HCT116 (cell line): Measurements from ENCODE around the gene RNF126. TPM values are rescaled to one million over a fixed set of nuclear protein-coding genes. Genes with fewer than 3 reads are reported as not detected.

ENCODE experiments used
- ATAC-seq: fragments of 200-7000 bp; cut with Tn5 transposase; 2 replicates; pipeline ENCODE4 v1.9.1; 2020; ENCODE audit warnings: mild to moderate bottlenecking, moderate library complexity
- BruUV-seq: library from RNA; stranded (reverse); fragments of 400-500 nt; replicated peaks from 2 replicates; lab custom pipeline; 2021; lab: Mats Ljungman, UMichigan
- CTCF ChIA-PET: fragments of 300-600 bp; sonication (Branson Sonifier 250); formaldehyde crosslinking; loops from one replicate; lab custom pipeline; 2021; ENCODE audit warnings: antibody characterized with exemption; lab: Charles Lee
- POLR2A ChIA-PET: fragments of 300-600, 350-600 bp; sonication (Branson Sonifier 250); formaldehyde crosslinking; loops from one replicate; lab custom pipeline; 2021; ENCODE audit warnings: antibody characterized with exemption; lab: Charles Lee
- RAD21 ChIA-PET, 2 experiments: fragments of 300-600 bp; sonication (Branson Sonifier 250); formaldehyde crosslinking; loops; one replicate each; lab custom pipeline; 2023; ENCODE audit warnings: low total read pairs in 2 of 2; ENCODE audit not compliant: uncharacterized antibody in 2 of 2, unreplicated experiment in 2 of 2, low non-redundant PET in 1 of 2; lab: Charles Lee
- DNase-seq: peaks from one replicate; pipeline ENCODE4 v3.0.0-alpha.2; 2010; ENCODE audit warnings: low read depth, low spot score
- H2AFZ ChIP-seq: fragments of 200-600 bp; shearing (Covaris generic), sonication (generic); 2 replicates; pipeline ENCODE4 v1.6.1; 2017; ENCODE audit warnings: low read depth, mixed run types, mixed read lengths, antibody characterized with exemption, low read length; ENCODE audit not compliant: poor library complexity, severe bottlenecking
- H3K27ac ChIP-seq: 2 replicates; pipeline ENCODE4 v1.5.1; 2012; ENCODE audit warnings: low read depth, low read length
- H3K27me3 ChIP-seq: fragments of 200-600 bp; sonication (generic); 2 replicates; pipeline ENCODE4 v1.6.1; 2016; ENCODE audit warnings: mixed run types, low read length, mixed read lengths; ENCODE audit not compliant: insufficient read depth
- H3K36me3 ChIP-seq, 2 experiments: fragments of 200-500 bp in 1 of 2; fragments of 200-600 bp in 1 of 2; sonication (Bioruptor generic) in 1 of 2; sonication (generic) in 1 of 2; 2 replicates each; pipeline versions ENCODE4 v1.5.1 to v1.6.1; 2014 to 2016; ENCODE audit warnings: low read length in 2 of 2, inconsistent platforms in 1 of 2, mixed read lengths in 1 of 2, mixed run types in 1 of 2; ENCODE audit not compliant: insufficient read depth in 2 of 2, control insufficient read depth in 1 of 2
- H3K4me1 ChIP-seq, 2 experiments: fragments of 200-600 bp in 1 of 2; sonication (generic) in 1 of 2; 2 replicates each; pipeline versions ENCODE4 v1.5.1 to v1.6.1; 2012 to 2017; ENCODE audit warnings: low read length in 2 of 2, inconsistent platforms in 1 of 2, mild to moderate bottlenecking in 1 of 2, mixed read lengths in 1 of 2, mixed run types in 1 of 2, moderate library complexity in 1 of 2; ENCODE audit not compliant: insufficient read depth in 2 of 2, control insufficient read depth in 1 of 2
- H3K4me2 ChIP-seq: fragments of 200-600 bp; sonication (generic); 2 replicates; pipeline ENCODE4 v1.6.1; 2017; ENCODE audit warnings: mixed run types, low read length, mixed read lengths
- H3K4me3 ChIP-seq, 2 experiments: fragments of 200-600 bp in 1 of 2; sonication (generic) in 1 of 2; replicated peaks in 1 of 2; 2 replicates each; pipeline ENCODE4 v1.5.1; 2011 to 2016; ENCODE audit warnings: low read length in 2 of 2, control low read depth in 1 of 2, low read depth in 1 of 2, mild to moderate bottlenecking in 1 of 2, mixed read lengths in 1 of 2, mixed run types in 1 of 2
- H3K79me2 ChIP-seq: fragments of 200-600 bp; sonication (generic); 2 replicates; pipeline ENCODE4 v1.6.1; 2017; ENCODE audit warnings: mild to moderate bottlenecking, mixed run types, low read length, moderate library complexity, mixed read lengths; ENCODE audit not compliant: insufficient read depth
- H3K9ac ChIP-seq: fragments of 200-600 bp; sonication (generic); 2 replicates; pipeline ENCODE4 v1.6.1; 2016; ENCODE audit warnings: low read length, mixed read lengths
- H3K9me2 ChIP-seq: fragments of 200-600 bp; sonication (generic), shearing (Covaris generic); 2 replicates; pipeline ENCODE4 v1.6.1; 2017; ENCODE audit warnings: mixed run types, mild to moderate bottlenecking, moderate library complexity; ENCODE audit not compliant: insufficient read depth
- H3K9me3 ChIP-seq, 2 experiments: fragments of 200-500 bp in 1 of 2; fragments of 200-600 bp in 1 of 2; sonication (Bioruptor generic) in 1 of 2; sonication (generic) in 1 of 2; 2 replicates each; pipeline ENCODE4 v1.6.1; 2014 to 2017; ENCODE audit warnings: low read length in 2 of 2, mixed read lengths in 2 of 2, inconsistent platforms in 1 of 2, low read depth in 1 of 2, mild to moderate bottlenecking in 1 of 2, mixed run types in 1 of 2, moderate library complexity in 1 of 2; ENCODE audit not compliant: control insufficient read depth in 1 of 2, insufficient read depth in 1 of 2
- H4K20me1 ChIP-seq: fragments of 200-600 bp; sonication (generic), shearing (Covaris generic); 2 replicates; pipeline ENCODE4 v1.6.1; 2017; ENCODE audit warnings: mixed run types, mild to moderate bottlenecking, moderate library complexity; ENCODE audit not compliant: insufficient read depth
- CBX3 ChIP-seq: IDR thresholded peaks from 2 replicates; pipeline ENCODE4 v1.6.1; 2012; ENCODE audit warnings: low read depth
- CEBPB ChIP-seq: IDR thresholded peaks from 2 replicates; pipeline ENCODE4 v1.6.1; 2012; ENCODE audit warnings: low read depth
- CTCF ChIP-seq, 3 experiments: fragments of 200-600 bp in 1 of 3; sonication (generic) in 1 of 3; IDR thresholded peaks in 2 of 3; conservative IDR thresholded peaks in 1 of 3; 2 replicates each; pipeline ENCODE4 v1.5.1; 2012 to 2017; ENCODE audit warnings: low read depth in 2 of 3, low read length in 2 of 3, antibody characterized with exemption in 1 of 3, borderline replicate concordance in 1 of 3, control low read depth in 1 of 3, mild to moderate bottlenecking in 1 of 3, mixed read lengths in 1 of 3, mixed run types in 1 of 3, moderate library complexity in 1 of 3; ENCODE audit not compliant: insufficient read depth in 1 of 3
- EGR1 ChIP-seq: IDR thresholded peaks from 2 replicates; pipeline ENCODE4 v1.6.1; 2012; ENCODE audit warnings: low read depth
- ELF1 ChIP-seq: IDR thresholded peaks from 2 replicates; pipeline ENCODE4 v1.6.1; 2012; ENCODE audit warnings: low read depth, borderline replicate concordance
- EZH2 ChIP-seq: fragments of 200-600 bp; sonication (generic); IDR thresholded peaks from 2 replicates; pipeline ENCODE4 v1.6.1; 2017; ENCODE audit warnings: antibody characterized with exemption, mixed run types
- JUND ChIP-seq: IDR thresholded peaks from 2 replicates; pipeline ENCODE4 v1.6.1; 2012
- MAX ChIP-seq: IDR thresholded peaks from 2 replicates; pipeline ENCODE4 v1.6.1; 2012
- POLR2A ChIP-seq: IDR thresholded peaks from 2 replicates; pipeline ENCODE4 v1.7.0; 2011; ENCODE audit warnings: borderline replicate concordance; ENCODE audit not compliant: insufficient read depth, insufficient read length; ENCODE audit errors: extremely low read depth
- POLR2AphosphoS5 ChIP-seq: IDR thresholded peaks from 2 replicates; pipeline ENCODE4 v1.6.1; 2011; ENCODE audit warnings: mild to moderate bottlenecking, low read depth, low read length, moderate library complexity
- RAD21 ChIP-seq: IDR thresholded peaks from 2 replicates; pipeline ENCODE4 v1.6.1; 2012; ENCODE audit warnings: low read depth, mild to moderate bottlenecking
- REST ChIP-seq: IDR thresholded peaks from 2 replicates; pipeline ENCODE4 v1.6.1; 2012; ENCODE audit warnings: low read depth
- SIN3A ChIP-seq: IDR thresholded peaks from 2 replicates; pipeline ENCODE4 v1.6.1; 2012; ENCODE audit warnings: low read depth
- SP1 ChIP-seq: IDR thresholded peaks from 2 replicates; pipeline ENCODE4 v1.6.1; 2012; ENCODE audit warnings: low read depth
- SRF ChIP-seq: IDR thresholded peaks from 2 replicates; pipeline ENCODE4 v1.6.1; 2012; ENCODE audit warnings: low read depth
- TCF7L2 ChIP-seq: IDR thresholded peaks from 2 replicates; pipeline ENCODE4 v1.7.0; 2011; ENCODE audit warnings: borderline replicate concordance, inconsistent platforms; ENCODE audit not compliant: insufficient read depth, insufficient read length; ENCODE audit errors: extremely low read depth
- YY1 ChIP-seq: IDR thresholded peaks from 2 replicates; pipeline ENCODE4 v1.6.1; 2011; ENCODE audit warnings: low read length, low read depth, moderate library complexity, mild to moderate bottlenecking; ENCODE audit not compliant: insufficient replicate concordance; ENCODE audit errors: extremely low read depth
- ZFX ChIP-seq: fragments of 450-650 bp; IDR thresholded peaks from 2 replicates; pipeline ENCODE4 v1.6.1; 2017
- ZNF274 ChIP-seq: fragments of 200-500 bp; sonication (Bioruptor generic); IDR thresholded peaks from 2 replicates; pipeline ENCODE4 v1.6.1; 2014; ENCODE audit warnings: mild to moderate bottlenecking, low read depth, low read length, inconsistent platforms
- intact Hi-C: fragments of 100-400 bp; cut with micrococcal nuclease; formaldehyde crosslinking; loops from 2 replicates; pipeline ENCODE4 v1.10.0; 2022
- total RNA-seq: library from RNA; stranded (reverse); gene quantifications from one replicate; pipeline ENCODE4 v1.2.1, GENCODE V29; 2021; ENCODE audit not compliant: unreplicated experiment

The RNF126 gene
- total RNA-seq, 1 experiment from 2014 or later, result 93.8 TPM

- Histone ChIP-seq H3K4me3 (peak overlapping the region; percentile 56 to 82), H3K9me3 (no peaks in the 10 kb centered on the region), H3K9ac (peak overlapping the region; percentile 97), H3K27me3 (no peaks in the 10 kb centered on the region), H3K9me2 (no peaks in the 10 kb centered on the region), H3K27ac (peak overlapping the region; percentile 99), H3K79me2 (peaks cover 22% of the 10 kb centered on the region; the same call in 1 of the 2 replicates), H3K36me3 (no peaks in the 10 kb centered on the region; a peak in 1 of 4 replicates), H3K4me2 (peak overlapping the region; percentile 98), H2AFZ (no peak overlapping the region), H4K20me1 (no peaks in the 10 kb centered on the region), H3K4me1 (peaks cover 21 to 45% of the 10 kb centered on the region in 2 experiments)
- peak; percentile 74 for ATAC-seq
- peak; percentile 93 for DNase-seq
- peak in 2 of 3 experiments; percentile 33 to 35; a peak in 4 of 6 replicates for TF ChIP-seq CTCF (IDR thresholded peaks at IDR 0.05 in 2 of 3, conservative IDR thresholded peaks at IDR 0.05 in 1 of 3; ENCODE audit: borderline replicate concordance in 1 of 3, insufficient read depth in 1 of 3, low read depth in 2 of 3, low read length in 2 of 3)
- no peak for TF ChIP-seq JUND
- TF ChIP-seq MAX, result peak; percentile 35; the same call in 1 of the 2 replicates
- TF ChIP-seq RAD21, result no peak
- TF ChIP-seq POLR2A, result peak; percentile 64
- TF ChIP-seq YY1, result no peak
- no peak for TF ChIP-seq EZH2
- TF ChIP-seq EGR1, result peak; percentile 57; the same call in 1 of the 2 replicates
- TF ChIP-seq ELF1, result no peak
- TF ChIP-seq REST, result no peak
- TF ChIP-seq CEBPB, result no peak
- no peak for TF ChIP-seq SRF
- no peak; the same call in 1 of the 2 replicates for TF ChIP-seq SIN3A
- no peak for TF ChIP-seq CBX3
- TF ChIP-seq ZNF274, result no peak
- TF ChIP-seq POLR2AphosphoS5, result peak; percentile 91
- TF ChIP-seq ZFX, result no peak; the same call in 1 of the 2 replicates
- TF ChIP-seq SP1, result no peak; the same call in none of the 2 replicates
- TF ChIP-seq TCF7L2, result peak; percentile 15
- no TSS peak for BruUV-seq
- POLR2A ChIA-PET, result interaction anchor here (0.7 to 2.6 kb wide), 8 partner anchors 10 to 71 kb away, joined by 3 to 10 read pairs (median 4); no protein-coding TSS in a partner anchor
- CTCF ChIA-PET, result interaction anchor here (1.6 kb wide), 1 partner anchor 303 kb away, joined by 3 read pairs; the partner anchor contains the start of gene WDR18
- RAD21 ChIA-PET, result interaction anchor here (0.6 to 1.0 kb wide), 2 partner anchors 17 to 54 kb away, joined by 3 to 5 read pairs; partner anchors contain the start of gene RNF126 (in 1 of the 2)
- intact Hi-C loops, result loop anchor here (1.0 kb wide), 1 partner anchor 23 kb away; no protein-coding TSS in a partner anchor
Measured at GRCh38 chr19:680287-681028, 17.4 kb upstream of the RNF126 start.
